ENCODE measurements around the gene GTF3C5.

- TF ChIP-seq POLR2A (IDR thresholded peaks at IDR 0.05; ENCODE audit: low read length) (no peak), GATA1 (IDR thresholded peaks at IDR 0.05; ENCODE audit: low read depth, low read length) (no peak)
Observed at GRCh38 chr9:133089271-133089671, 58.5 kb downstream of the GTF3C5 start.

Data from erythroblast (primary cell).